H1 (cell line): ENCODE data around the gene MBD3L3. TPM values are rescaled to one million over a fixed set of nuclear protein-coding genes. Genes with fewer than 3 reads are reported as not detected.

Experiments used
- CTCF ChIA-PET: fragments of 300-600 bp; sonication (Branson Sonifier 250); formaldehyde crosslinking; loops from one replicate; lab custom pipeline; 2021; ENCODE audit not compliant: partially characterized antibody; lab: Charles Lee
- POLR2A ChIA-PET: fragments of 300-600 bp; sonication (Branson Sonifier 250); formaldehyde crosslinking; loops from one replicate; lab custom pipeline; 2021; ENCODE audit warnings: inconsistent platforms; ENCODE audit not compliant: partially characterized antibody; lab: Charles Lee
- DNase-seq, 2 experiments: peaks; one replicate each; pipeline versions ENCODE4 v3.0.0 to v3.0.0-alpha.2; 2010 to 2022; ENCODE audit warnings: low spot score in 2 of 2, low read depth in 1 of 2, mixed read lengths in 1 of 2
- FAIRE-seq: peaks from 2 replicates; lab custom pipeline; 2011; peaks lifted over from hg19 to GRCh38; lab: Jason Lieb, UNC
- H2AFZ ChIP-seq: 2 replicates; pipeline ENCODE4 v1.8.1; 2012; ENCODE audit warnings: low read length, inconsistent platforms
- H2AK5ac ChIP-seq: 2 replicates; pipeline ENCODE4 v1.6.1; 2013; ENCODE audit warnings: low read depth, low read length
- H2BK120ac ChIP-seq: replicated peaks from 2 replicates; pipeline ENCODE3; 2013; ENCODE audit warnings: low read depth, low read length, inconsistent platforms
- H2BK12ac ChIP-seq: 2 replicates; pipeline ENCODE4 v1.6.1; 2013; ENCODE audit warnings: low read depth, low read length
- H2BK15ac ChIP-seq: 2 replicates; pipeline ENCODE4 v1.6.1; 2013; ENCODE audit warnings: low read length
- H2BK20ac ChIP-seq: 2 replicates; pipeline ENCODE4 v1.6.1; 2013; ENCODE audit warnings: low read length
- H2BK5ac ChIP-seq: 2 replicates; pipeline ENCODE4 v1.6.1; 2013; ENCODE audit warnings: low read depth, low read length
- H3K14ac ChIP-seq: 2 replicates; pipeline ENCODE4 v1.6.1; 2013; ENCODE audit warnings: inconsistent platforms; ENCODE audit not compliant: insufficient read length
- H3K18ac ChIP-seq: 2 replicates; pipeline ENCODE4 v1.6.1; 2013; ENCODE audit warnings: low read length; ENCODE audit errors: extremely low read depth
- H3K23ac ChIP-seq: 2 replicates; pipeline ENCODE4 v1.6.1; 2013; ENCODE audit warnings: inconsistent platforms; ENCODE audit not compliant: insufficient read length
- H3K23me2 ChIP-seq: 2 replicates; pipeline ENCODE4 v1.6.1; 2013; ENCODE audit warnings: low read depth, low read length
- H3K27ac ChIP-seq: 2 replicates; pipeline ENCODE4 v1.6.1; 2011; ENCODE audit warnings: low read depth, low read length, inconsistent platforms
- H3K27me3 ChIP-seq, 4 experiments: replicated peaks in 1 of 4; 1 replicate in 1 of 4; 2 replicates in 3 of 4; pipeline versions ENCODE4 v1.6.1 to v1.8.1; 2011 to 2013; ENCODE audit warnings: low read length in 3 of 4, mild to moderate bottlenecking in 3 of 4, inconsistent platforms in 2 of 4, mixed read lengths in 2 of 4, moderate library complexity in 1 of 4; ENCODE audit not compliant: control insufficient read depth in 3 of 4, insufficient read depth in 3 of 4; ENCODE audit errors: extremely low read depth in 1 of 4
- H3K36me3 ChIP-seq, 4 experiments: 2 replicates each; pipeline versions ENCODE4 v1.6.1 to v1.8.1; 2011 to 2013; ENCODE audit warnings: mild to moderate bottlenecking in 4 of 4, low read length in 3 of 4, moderate library complexity in 2 of 4, control low read depth in 1 of 4, inconsistent platforms in 1 of 4; ENCODE audit not compliant: insufficient read depth in 4 of 4, control insufficient read depth in 2 of 4
- H3K4ac ChIP-seq: replicated peaks from 2 replicates; pipeline ENCODE3; 2013; ENCODE audit warnings: low read length, low read depth, mixed read lengths, inconsistent platforms; ENCODE audit not compliant: insufficient read length
- H3K4me1 ChIP-seq, 4 experiments: replicated peaks in 1 of 4; 1 replicate in 1 of 4; 2 replicates in 3 of 4; pipeline versions ENCODE4 v1.6.1 to v1.8.1; 2011 to 2013; ENCODE audit warnings: low read length in 3 of 4, inconsistent platforms in 2 of 4, mixed read lengths in 1 of 4; ENCODE audit not compliant: insufficient read depth in 4 of 4, control insufficient read depth in 3 of 4
- H3K4me2 ChIP-seq, 2 experiments: 2 replicates each; pipeline versions ENCODE4 v1.6.1 to v1.8.1; 2011 to 2013; ENCODE audit warnings: low read depth in 2 of 2, low read length in 2 of 2, control low read depth in 1 of 2, inconsistent platforms in 1 of 2, mild to moderate bottlenecking in 1 of 2; ENCODE audit not compliant: insufficient read depth in 1 of 2
- H3K4me3 ChIP-seq, 4 experiments: fragments of 200-600, 300-600 bp in 1 of 4; sonication (generic), shearing (Covaris generic), sonication (Bioruptor Twin) in 1 of 4; 2 replicates each; pipeline versions ENCODE4 v1.5.1 to v1.8.1; 2011 to 2016; ENCODE audit warnings: low read length in 4 of 4, low read depth in 3 of 4, control low read depth in 2 of 4, inconsistent platforms in 2 of 4, mild to moderate bottlenecking in 2 of 4, mixed read lengths in 1 of 4, moderate library complexity in 1 of 4; ENCODE audit not compliant: insufficient read depth in 2 of 4; ENCODE audit errors: extremely low read depth in 1 of 4
- H3K56ac ChIP-seq: replicated peaks from 2 replicates; pipeline ENCODE3; 2013; ENCODE audit warnings: low read depth, mild to moderate bottlenecking, mixed read lengths, low read length, inconsistent platforms; ENCODE audit not compliant: insufficient read length
- H3K79me1 ChIP-seq: 2 replicates; pipeline ENCODE4 v1.6.1; 2013; ENCODE audit warnings: low read depth, low read length, control low read depth
- H3K79me2 ChIP-seq, 2 experiments: 2 replicates each; pipeline versions ENCODE4 v1.6.1 to v1.8.1; 2012 to 2013; ENCODE audit warnings: low read length in 2 of 2, mild to moderate bottlenecking in 2 of 2, inconsistent platforms in 1 of 2; ENCODE audit not compliant: insufficient read depth in 2 of 2, control insufficient read depth in 1 of 2
- H3K9ac ChIP-seq, 4 experiments: replicated peaks in 1 of 4; 1 replicate in 1 of 4; 2 replicates in 3 of 4; pipeline versions ENCODE4 v1.6.1 to v1.8.1; 2011 to 2013; ENCODE audit warnings: low read depth in 3 of 4, low read length in 3 of 4, control low read depth in 2 of 4, mild to moderate bottlenecking in 2 of 4, moderate library complexity in 2 of 4, inconsistent platforms in 1 of 4; ENCODE audit errors: extremely low read depth in 1 of 4
- H3K9me3 ChIP-seq, 2 experiments: 2 replicates each; pipeline versions ENCODE4 v1.6.1 to v1.8.1; 2012 to 2013; ENCODE audit warnings: mild to moderate bottlenecking in 2 of 2, moderate library complexity in 2 of 2, control low read depth in 1 of 2, inconsistent platforms in 1 of 2, low read depth in 1 of 2, low read length in 1 of 2, mixed read lengths in 1 of 2; ENCODE audit not compliant: insufficient read depth in 2 of 2
- H4K20me1 ChIP-seq, 2 experiments: replicated peaks in 1 of 2; 2 replicates each; pipeline versions ENCODE3 to v1.8.1; 2011 to 2013; ENCODE audit warnings: inconsistent platforms in 2 of 2, low read length in 2 of 2, mild to moderate bottlenecking in 1 of 2; ENCODE audit not compliant: insufficient read depth in 2 of 2, control insufficient read depth in 1 of 2
- H4K5ac ChIP-seq: 2 replicates; pipeline ENCODE4 v1.6.1; 2013; ENCODE audit warnings: low read length, low read depth, mixed read lengths, inconsistent platforms; ENCODE audit not compliant: insufficient read length
- H4K8ac ChIP-seq: 2 replicates; pipeline ENCODE4 v1.8.0; 2013; ENCODE audit warnings: mild to moderate bottlenecking, moderate library complexity, low read length, inconsistent platforms; ENCODE audit not compliant: insufficient read depth; ENCODE audit errors: extremely low read depth
- H4K91ac ChIP-seq: replicated peaks from 2 replicates; pipeline ENCODE3; 2013; ENCODE audit warnings: low read length, mixed read lengths, inconsistent platforms; ENCODE audit not compliant: insufficient read length
- WGBS, 2 experiments: shearing (Covaris generic) in 1 of 2; methylation state at CpG; one replicate each; pipeline versions ENCODE4 v1.1.6 to v1.1.7; 2013 to 2015; ENCODE audit warnings: low lambda C conversion rate in 2 of 2, mixed read lengths in 2 of 2, inconsistent platforms in 1 of 2, low coverage in 1 of 2, missing lambda C conversion rate in 1 of 2; ENCODE audit not compliant: insufficient replicate concordance in 2 of 2, insufficient coverage in 1 of 2, insufficient read length in 1 of 2; ENCODE audit errors: extremely low coverage in 1 of 2, missing lambda C conversion rate in 1 of 2; 5-methylcytosine and 5-hydroxymethylcytosine counted together
- polyA plus RNA-seq, 7 experiments: library from polyadenylated mRNA; depleted of rRNA in 3 of 7; stranded (reverse) in 5 of 7; unstranded in 2 of 7; fragments of >200 nt in 5 of 7; fragments of 200-250 nt in 2 of 7; gene quantifications; 1 replicate in 5 of 7; 2 replicates in 1 of 7; 4 replicates in 1 of 7; pipeline versions ENCODE4 v1.2.1 to v1.2.3, GENCODE V29; 2011 to 2013; ENCODE audit warnings: missing spikeins in 2 of 7, mixed read lengths in 2 of 7
- total RNA-seq: library from RNA; stranded (reverse); fragmentation: NEBNext Ultra II Directional; extraction: Animal tissue kit (Norgen Biotek cat#: 25700); gene quantifications from 2 replicates; pipeline ENCODE4 v1.2.1, GENCODE V29; 2021

The MBD3L3 gene
- total and polyA plus RNA-seq, 2 of the 8 experiments (the other 6 are each of a cell fraction or from before 2014, with no cell fraction given) = not detected

- WGBS, 2 experiments = 91% methylated on average over 4 of the region's 4 CpGs; no CpG with 5 or more reads in 1 of the 2 experiments
- Histone ChIP-seq H2BK20ac (no peak overlapping the region), H3K4me3 (no peak overlapping the region), H3K56ac (no peak overlapping the region), H3K4me1 (no peaks in the 10 kb centered on the region), H2BK12ac (no peak overlapping the region), H2AK5ac (no peak overlapping the region), H4K5ac (no peak overlapping the region), H3K27me3 (no peaks in the 10 kb centered on the region), H3K23ac (no peak overlapping the region), H4K20me1 (no peaks in the 10 kb centered on the region), H2BK15ac (no peak overlapping the region), H3K36me3 (no peaks in the 10 kb centered on the region), H3K18ac (no peak overlapping the region), H2BK120ac (no peak overlapping the region), H3K79me1 (no peaks in the 10 kb centered on the region), H3K14ac (no peak overlapping the region), H3K79me2 (no peaks in the 10 kb centered on the region), H3K4ac (no peak overlapping the region), H3K27ac (no peak overlapping the region), H3K9ac (no peak overlapping the region), H2BK5ac (no peak overlapping the region), H3K4me2 (no peak overlapping the region), H3K9me3 (peaks cover 6 to 18% of the 10 kb centered on the region in 2 experiments; a peak in 2 of 4 replicates), H4K91ac (no peak overlapping the region), H2AFZ (no peak overlapping the region), H3K23me2 (no peaks in the 10 kb centered on the region), H4K8ac (no peak overlapping the region)
- DNase-seq (no peak), FAIRE-seq (no peak)
- ChIA-PET CTCF (interaction anchor here (0.6 to 1.3 kb wide), 2 partner anchors 39 to 255 kb away, joined by 3 read pairs; no protein-coding TSS in a partner anchor), POLR2A (no interaction called here)
Observed at GRCh38 chr19:7063339-7063738, 4.9 kb upstream of the MBD3L3 start.
